ENCODE measurements around the gene ERICH4.
"Not testable (repeated sequence)": the region's sequence is repeated elsewhere in the genome, so short reads cannot be mapped to it uniquely, and the experiment has no call there.

Gene ERICH4

DNA sequence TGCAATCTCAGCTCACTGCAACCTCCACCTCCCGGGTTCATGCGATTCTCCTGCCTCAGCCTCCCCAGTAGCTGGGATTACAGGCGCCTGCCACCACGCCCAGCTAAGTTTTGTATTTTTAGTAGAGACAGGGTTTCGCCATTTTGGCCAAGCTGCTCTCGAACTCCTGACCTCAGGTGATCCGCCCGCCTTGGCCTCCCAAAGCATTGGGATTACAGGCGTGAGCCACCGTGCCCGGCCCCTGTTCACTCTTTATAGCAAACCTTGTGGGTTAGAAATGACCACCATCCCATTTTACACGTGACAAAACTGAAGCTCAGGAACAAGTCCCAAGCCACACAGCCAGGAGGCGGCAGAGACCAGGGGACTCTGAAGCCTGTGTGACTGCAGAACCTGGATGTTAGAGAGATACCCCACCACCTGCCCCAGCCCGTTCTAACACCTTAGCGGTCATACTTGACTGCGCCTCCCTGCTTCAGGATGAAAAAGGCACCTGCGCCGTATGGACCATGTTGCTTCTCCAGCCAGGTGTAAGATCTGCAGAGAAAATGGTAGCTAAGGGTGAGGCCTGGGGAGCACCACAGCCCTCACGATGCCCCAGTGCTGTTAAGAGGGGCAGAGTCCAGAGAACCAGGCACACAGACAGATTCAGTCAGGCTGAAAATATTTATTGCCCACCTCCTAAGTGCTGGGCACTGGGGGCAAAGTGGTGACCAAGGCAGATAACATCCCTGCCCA lies 6.9 kb upstream of the ERICH4 start:
- no peak for DNase-seq

DNA sequence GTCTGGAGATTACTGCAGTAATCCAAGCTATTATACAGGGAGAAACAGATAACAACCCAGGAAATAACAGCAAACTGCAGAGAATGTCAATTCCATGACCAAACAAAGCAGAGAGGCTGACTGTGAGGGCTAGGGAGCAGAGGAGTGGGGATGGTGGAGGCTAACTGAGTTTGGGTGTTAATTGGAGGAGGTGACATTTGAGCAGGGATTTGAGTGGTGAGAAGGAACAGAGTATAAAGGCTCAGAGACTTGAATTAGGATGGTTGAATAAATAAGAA lies 6.3 kb upstream of the ERICH4 start:
- no peak for DNase-seq

DNA sequence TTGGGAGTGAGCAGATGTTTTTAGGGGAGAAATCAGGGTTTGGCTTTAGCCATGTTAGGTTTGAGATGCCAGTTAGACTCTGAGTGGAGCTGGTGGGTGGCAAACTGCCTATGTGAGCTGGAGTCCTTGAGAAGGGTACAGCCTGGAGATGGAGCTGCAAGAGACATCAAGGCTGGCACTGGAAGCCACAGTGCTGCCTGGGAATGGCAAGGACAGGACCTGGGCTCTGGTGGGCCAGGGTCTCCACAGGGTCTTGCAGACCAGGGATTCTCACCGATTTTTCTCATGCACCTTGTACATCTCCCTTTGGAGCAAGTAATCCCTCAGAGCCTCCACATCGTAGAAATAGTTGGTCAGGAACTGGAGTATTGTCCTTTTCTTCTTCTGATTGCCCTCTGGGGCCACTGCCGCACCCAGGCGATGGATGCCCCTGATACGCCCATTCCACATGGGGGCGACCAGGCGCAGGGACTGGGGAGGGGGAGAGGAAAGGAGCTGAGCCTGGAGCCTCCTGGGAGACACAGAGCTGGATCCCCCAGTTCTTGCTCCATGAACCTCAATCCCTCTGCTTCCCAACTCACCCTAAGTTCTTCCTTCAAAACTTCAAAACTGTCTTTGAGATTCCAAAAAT lies 4.9 kb upstream of the ERICH4 start:
- no peak for DNase-seq

- peak; percentile 99 for DNase-seq
These were observed 3.3 kb upstream of the ERICH4 start, which contains the start of gene DMAC2 for GRCh38 chr19:41439441-41440222. DMAC2 (minus strand) TSS chr19:41439912; CDS start chr19:41439899, 13 bp downstream.

DNA sequence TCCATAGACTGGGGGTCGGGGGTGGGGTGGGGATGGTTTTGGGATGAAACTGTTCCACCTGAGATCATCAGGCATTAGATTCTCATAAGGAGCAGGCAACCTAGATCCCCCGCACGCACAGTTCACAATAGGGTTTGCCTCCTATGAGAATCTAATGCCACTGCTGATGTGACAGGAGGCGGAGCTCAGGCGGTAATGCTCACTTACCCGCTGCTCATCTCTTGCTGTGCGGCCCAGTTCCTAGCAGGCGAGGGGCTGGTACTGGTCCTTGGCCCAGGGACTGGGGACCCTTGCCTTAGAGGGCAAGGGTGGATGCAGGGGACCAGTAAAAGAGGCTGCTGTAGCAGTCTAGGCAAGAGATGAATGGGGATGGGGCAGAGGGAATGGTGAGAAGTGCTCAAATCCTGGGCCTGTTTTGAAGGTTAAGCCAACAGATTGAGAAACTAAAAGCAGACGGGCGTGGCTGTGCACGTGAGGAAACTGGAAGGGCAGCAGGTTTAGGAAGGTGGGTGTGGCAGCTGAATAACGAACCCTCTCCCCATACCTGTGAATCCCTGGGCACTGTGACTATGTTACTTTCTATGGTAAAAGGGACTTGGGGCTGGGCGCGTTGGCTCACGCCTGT lies 1.5 kb upstream of the ERICH4 start:
- no peak for DNase-seq

GRCh38 chr19:41443813-41444455 lies 978 bp downstream of the ERICH4 start:
- DNase-seq = no peak

- DNase-seq = no peak
These were observed 2.6 kb downstream of the ERICH4 start for GRCh38 chr19:41445575-41445974.

GRCh38 chr19:41447732-41448332 lies 4.9 kb downstream of the ERICH4 start:
- DNase-seq = no peak

- peak; percentile 69 to 76 for DNase-seq
These were observed 6.3 kb downstream of the ERICH4 start for GRCh38 chr19:41449079-41449864.

- no peak for DNase-seq
These were observed 6.9 kb downstream of the ERICH4 start for GRCh38 chr19:41449865-41450178.

DNA sequence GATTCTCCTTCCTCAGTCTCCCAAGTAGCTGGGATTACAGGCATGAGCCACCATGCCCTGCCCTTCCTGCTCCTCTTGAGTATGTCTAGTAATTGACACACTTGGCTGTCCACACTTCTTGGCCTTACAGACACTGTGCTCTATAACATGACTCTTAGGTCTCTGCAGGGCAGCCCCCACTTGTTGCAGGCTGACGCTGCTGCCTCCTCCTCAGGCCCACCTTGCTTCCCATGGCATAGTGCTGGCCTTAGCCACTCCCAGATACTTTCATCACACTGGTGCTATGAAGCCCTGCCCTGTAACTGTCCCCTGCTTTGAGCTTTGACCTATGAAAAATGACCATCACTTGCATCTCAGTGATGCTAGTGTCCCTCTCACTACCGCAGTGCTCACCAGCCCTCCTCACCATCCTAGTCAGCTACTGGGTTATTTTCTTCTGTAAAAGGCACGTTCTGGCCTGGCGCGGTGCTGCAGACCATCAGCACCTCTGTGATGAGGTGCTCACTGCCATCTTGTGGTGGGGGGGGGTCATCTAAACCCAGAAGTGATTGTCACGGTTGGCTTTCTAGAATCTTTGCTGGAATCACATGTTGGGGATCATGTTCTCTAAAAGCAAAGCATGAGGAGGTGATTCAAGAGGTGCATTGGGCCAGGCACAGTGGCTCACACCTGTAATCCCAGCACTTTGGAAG lies 9.8 kb downstream of the ERICH4 start:
- no peak for DNase-seq

- no peak for DNase-seq
These were observed 13.0 kb downstream of the ERICH4 start for GRCh38 chr19:41455936-41456335.

DNA sequence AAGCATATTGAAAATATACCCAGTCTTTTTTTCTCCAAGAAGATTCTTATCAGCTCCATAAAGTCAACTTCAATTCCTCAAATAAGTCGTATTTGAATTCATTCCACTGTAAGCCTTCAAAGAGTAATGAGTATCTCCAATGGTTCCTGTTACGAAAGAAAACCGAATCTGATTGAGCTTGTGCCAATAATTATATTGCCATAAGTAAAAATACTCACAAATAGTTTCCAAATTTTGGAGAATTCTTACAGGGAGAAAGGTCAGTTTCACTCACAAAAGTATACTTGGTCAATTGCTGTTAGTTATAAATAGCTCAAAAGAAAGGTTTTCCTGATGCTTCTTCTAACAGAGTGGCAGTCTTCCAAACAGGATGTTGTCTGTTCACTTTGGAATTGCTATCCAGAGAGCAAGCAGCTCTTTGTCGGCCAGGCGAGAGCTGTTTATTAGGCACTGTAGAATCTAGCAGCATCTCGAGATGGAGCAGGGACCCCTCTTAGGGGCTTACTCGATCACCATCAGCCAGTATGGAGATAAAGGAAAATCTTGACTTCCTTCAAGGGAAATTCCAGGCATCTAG lies 13.5 kb downstream of the ERICH4 start:
- DNase-seq = no peak

- no peak for DNase-seq
These were observed 14.3 kb downstream of the ERICH4 start for GRCh38 chr19:41457241-41457640.

GRCh38 chr19:41462497-41462896 lies 19.5 kb downstream of the ERICH4 start:
- DNase-seq = no peak

DNA sequence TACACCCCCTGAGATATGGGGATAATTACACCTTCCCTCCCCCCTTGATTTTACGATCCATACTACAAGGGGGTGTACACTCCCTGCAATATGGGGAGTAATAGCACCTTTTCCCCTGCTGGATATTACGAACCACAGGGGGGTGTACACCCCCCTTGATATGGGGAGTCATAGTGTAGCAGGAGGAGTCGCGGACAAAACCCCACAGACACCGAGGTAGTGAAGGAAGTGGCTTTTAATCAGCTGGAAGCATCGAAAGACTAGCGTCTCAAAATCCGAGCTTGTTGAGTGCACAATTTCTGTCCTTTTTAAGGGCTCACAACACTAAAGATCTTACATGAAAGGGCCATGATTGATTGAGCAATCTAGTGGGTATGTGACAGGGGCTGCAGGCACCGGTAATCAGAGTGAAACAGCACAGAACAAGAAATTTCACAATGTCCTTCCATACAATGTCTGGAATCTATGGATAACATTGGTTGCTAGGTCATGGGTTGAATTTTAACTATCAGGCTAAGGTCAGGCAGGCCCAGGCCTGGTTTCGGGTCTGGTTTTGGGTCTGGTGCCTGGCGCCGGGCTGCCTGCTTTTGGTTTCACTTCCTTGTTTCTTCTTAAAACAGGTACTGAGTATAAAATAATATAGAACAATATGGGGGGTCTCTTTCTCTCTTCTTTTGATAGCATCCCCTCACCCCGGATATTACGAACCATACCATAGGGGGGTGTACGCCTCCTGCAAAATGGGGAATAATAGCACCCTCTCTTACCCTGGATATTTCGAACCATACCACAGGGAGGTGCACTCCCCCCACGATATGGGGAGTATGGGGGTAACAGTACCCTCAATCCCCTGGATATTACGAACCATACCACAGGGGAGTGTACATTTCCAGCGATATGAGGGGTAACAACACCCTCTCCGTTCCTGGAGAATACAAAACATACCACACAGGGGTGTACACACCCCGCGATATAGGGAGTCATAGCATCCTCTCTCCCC lies 20.6 kb downstream of the ERICH4 start:
- not testable (repeated sequence) for DNase-seq

- no peak for DNase-seq
These were observed 33.6 kb downstream of the ERICH4 start for GRCh38 chr19:41476583-41476982.

DNA sequence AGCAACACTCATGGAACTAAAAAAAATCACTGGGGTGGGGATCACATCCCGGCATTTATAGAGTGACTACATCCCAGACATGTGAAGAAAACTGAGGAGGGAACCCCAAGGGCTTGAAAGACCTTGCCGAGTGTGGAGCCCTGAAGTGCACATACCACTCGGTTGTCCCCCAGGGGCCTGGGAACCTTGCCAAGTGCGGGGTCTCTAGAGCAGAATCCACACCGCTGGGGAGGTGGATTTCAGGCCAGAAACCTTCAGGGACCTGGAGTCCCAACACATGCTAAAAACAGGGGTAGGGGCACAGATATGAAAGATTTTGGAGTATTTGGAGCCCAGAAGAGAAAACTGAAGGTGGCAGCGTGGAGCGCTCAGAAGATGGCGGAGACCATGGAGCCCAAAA lies 35.2 kb downstream of the ERICH4 start:
- no peak for DNase-seq

- DNase-seq = no peak
These were observed 36.2 kb downstream of the ERICH4 start for GRCh38 chr19:41478875-41479756.

Data from NCI-H1930 (cell line).